GM21825 (cell line): ENCODE measurements around the gene C17orf67.

ENCODE experiments used
- ATAC-seq: cut with Tn5 transposase; IDR thresholded peaks from one replicate; pipeline ENCODE4 v1.9.1; 2021; ENCODE audit warnings: mild to moderate bottlenecking, moderate library complexity; ENCODE audit not compliant: unreplicated experiment

Gene C17orf67

GRCh38 chr17:56809820-56810179, 23.9 kb downstream of the C17orf67 start:
- no peak for ATAC-seq

GRCh38 chr17:56809106-56809819, 24.5 kb downstream of the C17orf67 start:
- no peak for ATAC-seq

- ATAC-seq: no peak
Measured at GRCh38 chr17:56808503-56808902, 25.2 kb downstream of the C17orf67 start.

GRCh38 chr17:56807723-56808122, 26.0 kb downstream of the C17orf67 start:
- ATAC-seq: no peak

- ATAC-seq: no peak
Measured at GRCh38 chr17:56806949-56807348, 26.8 kb downstream of the C17orf67 start.

- ATAC-seq: no peak
Measured at GRCh38 chr17:56804454-56804853, 29.3 kb downstream of the C17orf67 start.

- ATAC-seq: no peak
Measured at GRCh38 chr17:56803071-56803470, 30.6 kb downstream of the C17orf67 start.

- no peak for ATAC-seq
Measured at GRCh38 chr17:56801459-56802178, 32.1 kb downstream of the C17orf67 start.

GRCh38 chr17:56798916-56799315, 34.8 kb downstream of the C17orf67 start:
- no peak for ATAC-seq

- no peak for ATAC-seq
Measured at GRCh38 chr17:56796536-56796935, 37.2 kb downstream of the C17orf67 start.

- ATAC-seq: no peak
Measured at GRCh38 chr17:56795221-56795865, 38.4 kb downstream of the C17orf67 start.

GRCh38 chr17:56793957-56794356, 39.8 kb downstream of the C17orf67 start:
- no peak for ATAC-seq

- ATAC-seq: no peak
Measured at GRCh38 chr17:56793531-56793930, 40.2 kb downstream of the C17orf67 start.

- ATAC-seq: no peak
Measured at GRCh38 chr17:56792267-56792666, 41.5 kb downstream of the C17orf67 start.

- peak; percentile 84 for ATAC-seq
Measured at GRCh38 chr17:56786989-56787482, 46.7 kb downstream of the C17orf67 start.

- no peak for ATAC-seq
Measured at GRCh38 chr17:56785997-56786680, 47.6 kb downstream of the C17orf67 start.

- ATAC-seq: no peak
Measured at GRCh38 chr17:56785405-56785804, 48.3 kb downstream of the C17orf67 start.

- no peak for ATAC-seq
Measured at GRCh38 chr17:56782338-56782737, 51.4 kb downstream of the C17orf67 start.

GRCh38 chr17:56781906-56782305, 51.8 kb downstream of the C17orf67 start:
- ATAC-seq: no peak

GRCh38 chr17:56779898-56780777, 53.6 kb downstream of the C17orf67 start:
- peak; percentile 94 for ATAC-seq
